Mesenchymal stem cell (in vitro differentiated cells and primary cell): Measurements from ENCODE around the gene TMC2.

Experiments
- DNase-seq: peaks from one replicate; pipeline ENCODE4 v3.0.0-alpha.2; 2013
- H2AFZ ChIP-seq: one replicate; pipeline ENCODE4 v1.6.1; 2013; ENCODE audit warnings: low read depth, mild to moderate bottlenecking, control low read depth, inconsistent platforms, low read length, moderate library complexity
- H2AK5ac ChIP-seq: 2 replicates; pipeline ENCODE4 v1.6.1; 2013; ENCODE audit warnings: low read length, moderate library complexity, mild to moderate bottlenecking, inconsistent platforms; ENCODE audit not compliant: severe bottlenecking
- H2BK120ac ChIP-seq: one replicate; pipeline ENCODE4 v1.6.1; 2013; ENCODE audit warnings: low read depth, mild to moderate bottlenecking, inconsistent platforms, low read length, moderate library complexity
- H2BK12ac ChIP-seq, 2 experiments: one replicate each; pipeline ENCODE4 v1.6.1; 2013; ENCODE audit warnings: inconsistent platforms in 2 of 2, low read length in 2 of 2, mild to moderate bottlenecking in 2 of 2, moderate library complexity in 2 of 2, control low read depth in 1 of 2
- H2BK15ac ChIP-seq: one replicate; pipeline ENCODE4 v1.6.1; 2013; ENCODE audit warnings: mild to moderate bottlenecking, low read depth, inconsistent platforms; ENCODE audit not compliant: poor library complexity, severe bottlenecking
- H2BK5ac ChIP-seq: 2 replicates; pipeline ENCODE4 v1.6.1; 2013; ENCODE audit warnings: low read depth, mild to moderate bottlenecking, low read length, control low read depth, inconsistent platforms; ENCODE audit not compliant: poor library complexity, severe bottlenecking
- H3K14ac ChIP-seq, 2 experiments: one replicate each; pipeline ENCODE4 v1.6.1; 2013; ENCODE audit warnings: inconsistent platforms in 2 of 2, low read length in 2 of 2, control low read depth in 1 of 2, mild to moderate bottlenecking in 1 of 2, moderate library complexity in 1 of 2
- H3K18ac ChIP-seq, 2 experiments: one replicate each; pipeline ENCODE4 v1.6.1; 2013; ENCODE audit warnings: inconsistent platforms in 2 of 2, low read length in 2 of 2, control low read depth in 1 of 2, low read depth in 1 of 2, mild to moderate bottlenecking in 1 of 2
- H3K23ac ChIP-seq, 2 experiments: one replicate each; pipeline ENCODE4 v1.6.1; 2013; ENCODE audit warnings: inconsistent platforms in 2 of 2, low read length in 2 of 2, mild to moderate bottlenecking in 2 of 2, moderate library complexity in 2 of 2, control low read depth in 1 of 2
- H3K27ac ChIP-seq: 2 replicates; pipeline ENCODE4 v1.5.1; 2013; ENCODE audit warnings: mild to moderate bottlenecking, moderate library complexity, low read length, control low read depth, inconsistent platforms; ENCODE audit not compliant: poor library complexity, severe bottlenecking
- H3K27me3 ChIP-seq, 2 experiments: 2 replicates each; pipeline versions ENCODE4 v1.6.1 to v1.7.0; 2013; ENCODE audit warnings: low read length in 2 of 2, mild to moderate bottlenecking in 2 of 2, moderate library complexity in 2 of 2, control low read depth in 1 of 2, inconsistent platforms in 1 of 2; ENCODE audit not compliant: control insufficient read depth in 1 of 2, insufficient read depth in 1 of 2
- H3K36me3 ChIP-seq, 2 experiments: 2 replicates each; pipeline versions ENCODE4 v1.6.1 to v1.7.0; 2013; ENCODE audit warnings: low read length in 2 of 2, control low read depth in 1 of 2, inconsistent platforms in 1 of 2, low read depth in 1 of 2, mild to moderate bottlenecking in 1 of 2; ENCODE audit not compliant: insufficient read depth in 2 of 2, control insufficient read depth in 1 of 2
- H3K4ac ChIP-seq, 2 experiments: one replicate each; pipeline ENCODE4 v1.6.1; 2013; ENCODE audit warnings: inconsistent platforms in 2 of 2, low read length in 2 of 2, mild to moderate bottlenecking in 2 of 2, moderate library complexity in 2 of 2, control low read depth in 1 of 2, low read depth in 1 of 2
- H3K4me1 ChIP-seq: 2 replicates; pipeline ENCODE4 v1.6.1; 2013; ENCODE audit warnings: low read depth, low read length, control low read depth; ENCODE audit not compliant: control insufficient read depth, insufficient read depth
- H3K4me2 ChIP-seq: 2 replicates; pipeline ENCODE4 v1.6.1; 2013; ENCODE audit warnings: low read length, mild to moderate bottlenecking, inconsistent platforms; ENCODE audit not compliant: poor library complexity, severe bottlenecking
- H3K4me3 ChIP-seq, 2 experiments: 2 replicates each; pipeline versions ENCODE4 v1.5.1 to v1.7.0; 2013; ENCODE audit warnings: low read length in 2 of 2, mild to moderate bottlenecking in 2 of 2, control low read depth in 1 of 2, low read depth in 1 of 2; ENCODE audit not compliant: insufficient read depth in 1 of 2
- H3K79me1 ChIP-seq: replicated peaks from 2 replicates; pipeline ENCODE4 v1.6.1; 2013; ENCODE audit warnings: mild to moderate bottlenecking, control low read depth, low read length, inconsistent platforms; ENCODE audit not compliant: poor library complexity, severe bottlenecking
- H3K9ac ChIP-seq: 2 replicates; pipeline ENCODE4 v1.7.0; 2013; ENCODE audit warnings: mild to moderate bottlenecking, low read length, moderate library complexity
- H3K9me3 ChIP-seq: 2 replicates; pipeline ENCODE4 v1.7.0; 2013; ENCODE audit warnings: mild to moderate bottlenecking, low read length; ENCODE audit not compliant: control insufficient read depth
- H4K8ac ChIP-seq: one replicate; pipeline ENCODE4 v1.6.1; 2013; ENCODE audit warnings: inconsistent platforms, mild to moderate bottlenecking, low read length, moderate library complexity
- H4K91ac ChIP-seq: one replicate; pipeline ENCODE4 v1.6.1; 2013; ENCODE audit warnings: mild to moderate bottlenecking, low read length, inconsistent platforms
- WGBS: methylation state at CpG from one replicate; pipeline ENCODE4 v1.1.7; 2013; ENCODE audit warnings: mixed read lengths; 5-methylcytosine and 5-hydroxymethylcytosine counted together

The TMC2 gene

DNA sequence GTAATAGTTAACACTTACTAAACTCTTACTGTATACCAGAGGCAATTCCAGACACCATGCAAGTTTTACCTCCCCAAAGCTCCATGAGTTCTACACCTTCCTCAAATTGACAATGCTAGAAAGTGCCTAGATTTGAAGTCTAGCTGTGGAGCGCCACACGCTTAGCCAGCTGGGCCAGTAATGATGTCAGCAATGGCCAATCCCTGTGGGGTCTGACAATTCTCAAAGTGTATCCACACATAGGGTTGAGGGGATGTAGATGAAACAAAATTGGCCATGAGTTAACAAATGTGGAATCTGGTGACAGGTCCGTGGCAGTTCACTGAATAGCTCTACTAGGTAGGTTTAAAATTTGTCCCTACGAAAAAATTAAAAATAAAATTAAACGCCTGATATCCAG is 28.9 kb upstream of the TMC2 start:
- peak overlapping the region in 1 of 2 experiments; percentile 98 for H3K4me3 ChIP-seq
- H2BK5ac ChIP-seq, result no peak overlapping the region
- H3K9me3 ChIP-seq, result no peaks in the 10 kb centered on the region
- peaks cover 13% of the 10 kb centered on the region for H3K4me1 ChIP-seq
- H3K27me3 ChIP-seq, result no peaks in the 10 kb centered on the region
- no peak overlapping the region for H2BK12ac ChIP-seq
- DNase-seq, result no peak
- no peak overlapping the region for H2AK5ac ChIP-seq
- peak overlapping the region; percentile 98 for H3K9ac ChIP-seq
- no peak overlapping the region for H2BK15ac ChIP-seq
- no peak overlapping the region for H4K91ac ChIP-seq
- WGBS, result 98% methylated on average over 5 of the region's 5 CpGs
- no peak overlapping the region for H4K8ac ChIP-seq
- H2AFZ ChIP-seq, result no peak overlapping the region
- no peak overlapping the region for H3K23ac ChIP-seq
- no peak overlapping the region for H3K4me2 ChIP-seq
- no peak overlapping the region for H2BK120ac ChIP-seq
- H3K79me1 ChIP-seq, result peaks cover 15% of the 10 kb centered on the region
- no peak overlapping the region for H3K27ac ChIP-seq
- H3K4ac ChIP-seq, result no peak overlapping the region
- H3K14ac ChIP-seq, result no peak overlapping the region
- no peak overlapping the region for H3K18ac ChIP-seq
- no peaks in the 10 kb centered on the region for H3K36me3 ChIP-seq

DNA sequence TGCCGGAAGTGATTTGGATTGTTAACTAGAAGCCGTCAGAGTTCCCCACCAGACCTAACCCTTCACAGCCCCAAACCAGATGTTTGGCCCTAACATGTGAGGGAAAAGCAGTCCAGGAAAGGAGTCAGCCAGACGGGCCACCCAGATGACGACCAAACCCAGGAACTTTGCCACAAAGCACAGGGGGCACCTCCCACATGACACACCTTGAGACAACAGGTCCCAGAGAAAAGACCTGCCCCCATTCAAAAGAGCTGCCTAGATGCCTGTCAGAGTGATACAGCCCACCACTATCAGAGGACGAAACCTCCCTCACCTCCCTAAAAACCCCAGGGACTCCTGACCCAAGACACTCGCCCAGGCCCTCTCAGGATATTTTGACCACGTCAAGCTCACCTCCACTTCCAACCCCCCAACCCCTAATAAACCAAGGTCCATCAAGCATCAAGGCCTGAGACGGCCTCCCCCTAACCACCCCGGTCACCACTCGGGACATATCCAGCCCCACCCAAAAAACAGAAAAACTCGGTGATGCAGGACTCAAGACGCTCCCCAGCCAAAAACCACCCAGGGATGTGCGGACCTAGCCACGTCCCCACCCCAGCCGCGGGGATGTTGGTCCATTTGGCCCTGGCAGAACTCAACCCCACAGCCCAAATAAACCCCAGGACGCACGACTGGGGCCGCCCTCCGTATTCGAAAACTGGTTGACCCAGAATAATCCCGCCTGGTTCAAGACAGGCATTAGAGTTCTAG is 28.3 kb upstream of the TMC2 start:
- peak overlapping the region in 1 of 2 experiments; percentile 70 for H3K18ac ChIP-seq
- H3K4me3 ChIP-seq, result peak overlapping the region; percentile 68 to 98
- H3K36me3 ChIP-seq, result no peaks in the 10 kb centered on the region
- H2BK5ac ChIP-seq, result no peak overlapping the region
- H3K9me3 ChIP-seq, result no peaks in the 10 kb centered on the region
- peak overlapping the region; percentile 88 for H3K4me2 ChIP-seq
- no peaks in the 10 kb centered on the region for H3K27me3 ChIP-seq
- peak overlapping the region; percentile 20 for H4K8ac ChIP-seq
- peak overlapping the region in 1 of 2 experiments; percentile 68 for H3K14ac ChIP-seq
- no peak overlapping the region for H3K23ac ChIP-seq
- DNase-seq, result no peak
- peak overlapping the region; percentile 10 for H4K91ac ChIP-seq
- H3K4ac ChIP-seq, result peak overlapping the region in 1 of 2 experiments; percentile 32
- H3K4me1 ChIP-seq, result peaks cover 13% of the 10 kb centered on the region
- H3K79me1 ChIP-seq, result peaks cover 15% of the 10 kb centered on the region
- H2BK12ac ChIP-seq, result no peak overlapping the region
- no peak overlapping the region for H2AK5ac ChIP-seq
- H3K9ac ChIP-seq, result peak overlapping the region; percentile 98
- no peak overlapping the region for H2BK15ac ChIP-seq
- peak overlapping the region; percentile 66 for H2AFZ ChIP-seq
- no peak overlapping the region for H2BK120ac ChIP-seq
- no peak overlapping the region for H3K27ac ChIP-seq
- WGBS, result 31% methylated on average over 22 of the region's 22 CpGs

DNA sequence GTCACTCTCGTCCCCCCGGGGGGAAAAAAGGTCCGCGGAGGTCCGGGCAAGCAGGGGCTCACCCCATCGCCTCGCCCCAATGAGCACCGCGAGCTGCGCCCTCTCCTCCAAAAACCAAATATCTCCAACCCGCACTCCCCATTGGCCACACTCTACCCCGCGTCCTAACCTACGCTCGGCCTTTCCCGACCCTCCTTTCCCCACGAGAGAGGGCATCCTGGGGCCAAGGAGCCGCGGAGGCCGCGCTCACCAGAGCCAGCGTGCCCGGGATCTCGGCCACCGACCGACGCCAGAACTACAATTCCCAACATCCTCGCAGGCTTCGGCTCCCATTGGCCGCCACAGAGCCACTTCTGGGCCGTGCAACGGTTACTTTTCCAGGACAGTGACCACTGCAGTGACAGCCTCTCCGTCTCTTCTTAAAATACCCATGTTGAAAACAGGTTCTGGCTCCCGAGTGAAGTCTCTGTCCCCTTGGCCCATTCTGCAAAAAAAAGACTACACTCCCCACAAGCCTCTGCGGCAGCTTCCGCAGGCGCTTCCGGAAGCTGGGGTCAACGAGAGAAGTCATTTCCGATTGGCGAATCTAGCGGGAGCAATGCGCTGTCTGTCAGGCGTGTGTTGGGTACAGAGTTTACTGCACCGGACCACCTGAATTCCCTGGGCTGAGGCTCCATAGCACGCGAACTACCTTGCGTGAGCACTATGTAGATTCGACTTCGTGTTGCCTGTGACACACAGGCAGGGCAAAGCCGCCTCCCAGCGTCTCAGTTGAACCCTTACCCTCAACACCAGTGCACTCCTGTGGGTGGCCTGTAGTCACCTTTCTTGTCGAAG is 27.5 kb upstream of the TMC2 start, which contains the start of gene ZNF343:
Gene ZNF343 (minus strand): TSS at position 285 of the 837 bp plus-strand sequence. CDS start 15,020 bp downstream, outside the sequence.
- peak within 1 kb of the TSS; percentile 36 for H3K27ac ChIP-seq
- H3K4me1 ChIP-seq, result peaks cover 13% of the 10 kb centered on the region
- H2AK5ac ChIP-seq, result no peak within 1 kb of the TSS
- peak; percentile 89 for DNase-seq
- H2BK5ac ChIP-seq, result peak within 1 kb of the TSS; percentile 19
- no peak within 1 kb of the TSS for H2BK12ac ChIP-seq
- H2BK15ac ChIP-seq, result no peak within 1 kb of the TSS
- H3K9ac ChIP-seq, result peak within 1 kb of the TSS; percentile 98
- H3K27me3 ChIP-seq, result no peaks in the 10 kb centered on the region
- H4K8ac ChIP-seq, result peak within 1 kb of the TSS; percentile 97
- H3K4me2 ChIP-seq, result peak within 1 kb of the TSS; percentile 88
- peak within 1 kb of the TSS; percentile 29 for H2BK120ac ChIP-seq
- H2AFZ ChIP-seq, result peak within 1 kb of the TSS; percentile 97
- peak within 1 kb of the TSS; percentile 95 for H4K91ac ChIP-seq
- no peaks in the 10 kb centered on the region for H3K9me3 ChIP-seq
- no peak within 1 kb of the TSS for H3K23ac ChIP-seq
- H3K18ac ChIP-seq, result peak within 1 kb of the TSS; percentile 86 to 91
- peak within 1 kb of the TSS; percentile 68 to 98 for H3K4me3 ChIP-seq
- under 1% methylated on average over 53 of the region's 53 CpGs for WGBS
- H3K4ac ChIP-seq, result peak within 1 kb of the TSS; percentile 32 to 82
- peak within 1 kb of the TSS in 1 of 2 experiments; percentile 80 for H3K14ac ChIP-seq
- H3K79me1 ChIP-seq, result peaks cover 15% of the 10 kb centered on the region
- no peaks in the 10 kb centered on the region for H3K36me3 ChIP-seq

DNA sequence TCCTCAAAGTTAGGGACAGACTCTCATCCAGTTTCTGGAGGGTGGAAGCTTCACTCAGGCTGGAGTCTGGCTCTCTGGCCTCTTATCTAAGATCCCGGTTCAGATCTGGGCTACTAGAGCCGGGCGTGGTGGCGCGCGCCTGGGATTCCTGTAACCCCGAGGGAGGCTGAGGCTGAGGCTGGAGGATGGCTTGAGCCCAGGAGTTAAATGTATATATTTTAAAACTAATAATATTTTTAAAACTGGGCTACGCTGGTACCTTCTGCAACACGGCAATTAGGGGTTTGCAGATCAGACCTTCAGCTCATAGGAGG is 26.9 kb upstream of the TMC2 start:
- Histone ChIP-seq H3K27me3 (no peaks in the 10 kb centered on the region), H2BK12ac (no peak overlapping the region), H3K79me1 (peaks cover 15% of the 10 kb centered on the region), H3K23ac (no peak overlapping the region), H3K9me3 (no peaks in the 10 kb centered on the region), H3K9ac (peak overlapping the region; percentile 98), H2AFZ (peak overlapping the region; percentile 97), H3K4me1 (peaks cover 13% of the 10 kb centered on the region), H3K27ac (no peak overlapping the region), H4K8ac (peak overlapping the region; percentile 97), H3K4ac (peak overlapping the region in 1 of 2 experiments; percentile 19), H3K4me2 (peak overlapping the region; percentile 83), H2BK15ac (no peak overlapping the region), H3K36me3 (no peaks in the 10 kb centered on the region), H4K91ac (no peak overlapping the region), H3K14ac (peak overlapping the region in 1 of 2 experiments; percentile 80), H2AK5ac (no peak overlapping the region), H2BK5ac (no peak overlapping the region), H3K4me3 (peak overlapping the region; percentile 67 to 98), H2BK120ac (no peak overlapping the region), H3K18ac (peak overlapping the region; percentile 76 to 91)
- WGBS, result 17% methylated on average over 3 of the region's 9 CpGs
- DNase-seq, result no peak
